Retina (tissue), 1 donor: ENCODE measurements around the gene BLOC1S1.
"Not testable (repeated sequence)": the region's sequence is repeated elsewhere in the genome, so short reads cannot be mapped to it uniquely, and the experiment has no call there.

Experiments used
- DNase-seq: peaks from one replicate; pipeline ENCODE4 v3.0.0-alpha.2; 2016

BLOC1S1 gene

GRCh38 chr12:55746174-55746912 is 30.5 kb downstream of the BLOC1S1 start:
- DNase-seq = no peak

GRCh38 chr12:55746913-55747231 is 31.0 kb downstream of the BLOC1S1 start:
- DNase-seq = no peak

- no peak for DNase-seq
Observed at GRCh38 chr12:55748230-55748993, 32.6 kb downstream of the BLOC1S1 start.

GRCh38 chr12:55755246-55755645 is 39.4 kb downstream of the BLOC1S1 start:
- no peak for DNase-seq

GRCh38 chr12:55757701-55758100 is 41.9 kb downstream of the BLOC1S1 start:
- DNase-seq = no peak

- DNase-seq = not testable (repeated sequence)
Observed at GRCh38 chr12:55758575-55758974, 42.7 kb downstream of the BLOC1S1 start.

GRCh38 chr12:55760663-55761062 is 44.8 kb downstream of the BLOC1S1 start:
- DNase-seq = no peak

GRCh38 chr12:55762646-55763045 is 46.8 kb downstream of the BLOC1S1 start:
- no peak for DNase-seq

GRCh38 chr12:55765736-55766290 is 50.0 kb downstream of the BLOC1S1 start:
- DNase-seq = no peak

GRCh38 chr12:55767156-55767555 is 51.3 kb downstream of the BLOC1S1 start:
- no peak for DNase-seq
